Gastrocnemius medialis (tissue), 4 donors: ENCODE measurements around the gene MLPH. TPM values are rescaled to one million over a fixed set of nuclear protein-coding genes. Genes with fewer than 3 reads are reported as not detected.

ENCODE experiments used
- ATAC-seq, 2 donors: fragments of 150-250 bp; one replicate each; pipeline ENCODE4 v1.9.1; 2016
- DNase-seq, 2 donors: peaks; one replicate each; pipeline ENCODE4 v3.0.0-alpha.2; 2019
- H3K27ac ChIP-seq, 4 donors: fragments of 200-600 bp; sonication (generic); 1 replicate in 1 of 4; 2 replicates in 3 of 4; pipeline ENCODE4 v1.5.1; 2016 to 2018; ENCODE audit warnings: mild to moderate bottlenecking in 2 of 4, moderate library complexity in 1 of 4
- H3K27me3 ChIP-seq, 3 donors: fragments of 200-600 bp; sonication (generic) in 2 of 3; 1 replicate in 1 of 3; 2 replicates in 2 of 3; pipeline versions ENCODE4 v1.5.1 to v1.6.0; 2016 to 2019; ENCODE audit warnings: mild to moderate bottlenecking in 1 of 3, moderate library complexity in 1 of 3
- H3K36me3 ChIP-seq, 2 donors: fragments of 200-600 bp; sonication (generic) in 1 of 2; one replicate each; pipeline ENCODE4 v1.5.1; 2017 to 2018
- H3K4me1 ChIP-seq, 2 donors: fragments of 200-600 bp; sonication (generic) in 1 of 2; one replicate each; pipeline ENCODE4 v1.5.1; 2016 to 2017; ENCODE audit warnings: mild to moderate bottlenecking in 2 of 2
- H3K4me3 ChIP-seq, 4 donors: fragments of 200-600 bp; sonication (generic) in 3 of 4; 1 replicate in 1 of 4; 2 replicates in 3 of 4; pipeline ENCODE4 v1.5.1; 2016 to 2019; ENCODE audit warnings: mild to moderate bottlenecking in 2 of 4
- H3K9me3 ChIP-seq, 3 donors: fragments of 200-600 bp; sonication (generic) in 2 of 3; 1 replicate in 1 of 3; 2 replicates in 2 of 3; pipeline ENCODE4 v1.5.1; 2016 to 2019
- CTCF ChIP-seq, 5 experiments: fragments of 450-650 bp in 3 of 5; fragments of 200-600 bp in 2 of 5; sonication (generic) in 2 of 5; IDR thresholded peaks in 4 of 5; conservative IDR thresholded peaks in 1 of 5; 1 replicate in 4 of 5; 2 replicates in 1 of 5; pipeline ENCODE4 v1.5.1; 2016 to 2019; ENCODE audit warnings: antibody characterized with exemption in 5 of 5, mild to moderate bottlenecking in 3 of 5, moderate library complexity in 3 of 5
- POLR2A ChIP-seq, 2 donors: fragments of 450-650 bp; IDR thresholded peaks; one replicate each; pipeline ENCODE4 v1.6.1; 2017; ENCODE audit warnings: antibody characterized with exemption in 2 of 2, mild to moderate bottlenecking in 2 of 2, moderate library complexity in 2 of 2
- in situ Hi-C, 4 donors: fragments of 200-750 bp; cut with MboI; loops; one replicate each; pipeline versions ENCODE4 v1.15.0 to v1.8.0; 2017; ENCODE audit warnings: low sequenced_read_pairs in 4 of 4
- intact Hi-C: fragments of 100-400 bp; cut with DNase I; formaldehyde crosslinking; loops from one replicate; pipeline ENCODE4 v1.15.1; 2023; ENCODE audit warnings: low total_unique reads
- total RNA-seq, 4 donors: library from RNA; depleted of rRNA; stranded (reverse); fragments of >200 nt; gene quantifications; one replicate each; pipeline versions ENCODE4 v1.1.0 to v1.2.3, GENCODE V29; 2016

Gene MLPH
- total RNA-seq, 4 donors from 2014 or later = 6.5 to 8.7 (median 7.2) TPM

GRCh38 chr2:237472909-237473877 lies 13.9 kb upstream of the MLPH start:
- DNase-seq = no peak
- peaks cover 0 to 8% (median 5%) of the 10 kb centered on the region in 3 donors for H3K27me3 ChIP-seq
- TF ChIP-seq CTCF (IDR thresholded peaks at IDR 0.05 in 4 of 5, conservative IDR thresholded peaks at IDR 0.05 in 1 of 5) (no peak), POLR2A (IDR thresholded peaks at IDR 0.05) (no peak)
- peaks cover 10 to 28% of the 10 kb centered on the region in 2 donors for H3K4me1 ChIP-seq
- no peaks in the 10 kb centered on the region for H3K36me3 ChIP-seq
- no peak overlapping the region for H3K4me3 ChIP-seq
- no peak for ATAC-seq
- in situ Hi-C loops = loop anchor here (5.0 to 10.0 kb wide), 3 partner anchors 48 to 348 kb away; no protein-coding TSS in a partner anchor
- intact Hi-C loops = loop anchor here (10.0 kb wide), 1 partner anchor 348 kb away; no protein-coding TSS in a partner anchor
- no peaks in the 10 kb centered on the region for H3K9me3 ChIP-seq
- peak overlapping the region; percentile 78 to 93 (median 89) for H3K27ac ChIP-seq

GRCh38 chr2:237473878-237474441 lies 13.1 kb upstream of the MLPH start:
- intact Hi-C loops (loop anchor here (2.0 to 10.0 kb wide), 2 partner anchors 349 to 381 kb away; no protein-coding TSS in a partner anchor), in situ Hi-C loops (loop anchor here (5.0 to 10.0 kb wide), 3 partner anchors 49 to 349 kb away; no protein-coding TSS in a partner anchor)
- Histone ChIP-seq H3K9me3 (no peaks in the 10 kb centered on the region), H3K27me3 (peaks cover 0 to 8% (median 5%) of the 10 kb centered on the region in 3 donors), H3K36me3 (no peaks in the 10 kb centered on the region), H3K27ac (peak overlapping the region; percentile 78 to 93 (median 89)), H3K4me3 (no peak overlapping the region), H3K4me1 (peaks cover 10 to 28% of the 10 kb centered on the region in 2 donors)
- ATAC-seq (no peak), DNase-seq (no peak)
- TF ChIP-seq CTCF (IDR thresholded peaks at IDR 0.05 in 4 of 5, conservative IDR thresholded peaks at IDR 0.05 in 1 of 5) (no peak), POLR2A (IDR thresholded peaks at IDR 0.05) (no peak)

GRCh38 chr2:237474442-237474911 lies 12.6 kb upstream of the MLPH start:
- Histone ChIP-seq H3K27ac (peak overlapping the region; percentile 78 to 93 (median 89)), H3K9me3 (no peaks in the 10 kb centered on the region), H3K4me3 (peak overlapping the region; percentile 58 to 85 (median 67)), H3K36me3 (no peaks in the 10 kb centered on the region), H3K27me3 (peaks cover 0 to 8% (median 5%) of the 10 kb centered on the region in 3 donors), H3K4me1 (peaks cover 10 to 28% of the 10 kb centered on the region in 2 donors)
- DNase-seq = peak; percentile 17 to 39
- in situ Hi-C loops (loop anchor here (5.0 to 10.0 kb wide), 3 partner anchors 50 to 350 kb away; no protein-coding TSS in a partner anchor), intact Hi-C loops (loop anchor here (2.0 to 10.0 kb wide), 2 partner anchors 350 to 382 kb away; no protein-coding TSS in a partner anchor)
- no peak for ATAC-seq
- no peak for TF ChIP-seq CTCF (IDR thresholded peaks at IDR 0.05 in 4 of 5, conservative IDR thresholded peaks at IDR 0.05 in 1 of 5)

GRCh38 chr2:237474931-237475703 lies 11.9 kb upstream of the MLPH start:
- peaks cover 10 to 28% of the 10 kb centered on the region in 2 donors for H3K4me1 ChIP-seq
- H3K36me3 ChIP-seq = no peaks in the 10 kb centered on the region
- DNase-seq (peak; percentile 56 to 69), ATAC-seq (peak; percentile 45 to 72)
- peak overlapping the region; percentile 58 to 85 (median 67) for H3K4me3 ChIP-seq
- peak overlapping the region; percentile 78 to 93 (median 89) for H3K27ac ChIP-seq
- in situ Hi-C loops = loop anchor here (5.0 to 10.0 kb wide), 3 partner anchors 50 to 350 kb away; no protein-coding TSS in a partner anchor
- peak; percentile 91 to 99 (median 97) for TF ChIP-seq CTCF (IDR thresholded peaks at IDR 0.05 in 4 of 5, conservative IDR thresholded peaks at IDR 0.05 in 1 of 5)
- TF ChIP-seq POLR2A (IDR thresholded peaks at IDR 0.05) = peak; percentile 41 to 69
- intact Hi-C loops = loop anchor here (1.0 to 10.0 kb wide), 5 partner anchors 54 to 382 kb away; no protein-coding TSS in a partner anchor
- no peaks in the 10 kb centered on the region for H3K9me3 ChIP-seq
- peaks cover 0 to 8% (median 5%) of the 10 kb centered on the region in 3 donors for H3K27me3 ChIP-seq
